Ishikawa (cell line): ENCODE data around the gene TOMM40L.

Experiments
- CEBPB ChIP-seq: IDR thresholded peaks from 2 replicates; pipeline ENCODE4 v1.6.1; 2012
- CREB1 ChIP-seq: IDR thresholded peaks from 2 replicates; pipeline ENCODE4 v1.6.1; 2012; ENCODE audit warnings: low read depth
- EGR1 ChIP-seq: IDR thresholded peaks from 2 replicates; pipeline ENCODE4 v1.6.1; 2012
- EP300 ChIP-seq: IDR thresholded peaks from 2 replicates; pipeline ENCODE4 v1.6.1; 2012; ENCODE audit warnings: borderline replicate concordance
- FOXM1 ChIP-seq: IDR thresholded peaks from 2 replicates; pipeline ENCODE4 v1.6.1; 2012; ENCODE audit warnings: low read depth, borderline replicate concordance
- NFIC ChIP-seq: IDR thresholded peaks from 2 replicates; pipeline ENCODE4 v1.6.1; 2012
- RAD21 ChIP-seq: IDR thresholded peaks from 2 replicates; pipeline ENCODE4 v1.6.1; 2012; ENCODE audit warnings: low read depth
- TAF1 ChIP-seq: IDR thresholded peaks from 2 replicates; pipeline ENCODE4 v1.6.1; 2012; ENCODE audit warnings: low read depth, mild to moderate bottlenecking
- TCF12 ChIP-seq: IDR thresholded peaks from 2 replicates; pipeline ENCODE4 v1.6.1; 2012; ENCODE audit warnings: low read depth
- TEAD4 ChIP-seq: IDR thresholded peaks from 2 replicates; pipeline ENCODE4 v1.6.1; 2012
- YY1 ChIP-seq: IDR thresholded peaks from 2 replicates; pipeline ENCODE4 v1.6.1; 2012; ENCODE audit warnings: low read depth
- ZBTB7A ChIP-seq: IDR thresholded peaks from 2 replicates; pipeline ENCODE4 v1.6.1; 2012; ENCODE audit warnings: low read depth
- TF ChIP-seq, protein P1 (sequence below): IDR thresholded peaks from 2 replicates; pipeline ENCODE4 v1.6.1; 2012
- TF ChIP-seq, protein P2 (sequence below): IDR thresholded peaks from 2 replicates; pipeline ENCODE4 v1.6.1; 2012; ENCODE audit warnings: low read depth, mild to moderate bottlenecking
- TF ChIP-seq, protein P3 (sequence below): IDR thresholded peaks from 2 replicates; pipeline ENCODE4 v1.6.1; 2012

Gene TOMM40L

DNA sequence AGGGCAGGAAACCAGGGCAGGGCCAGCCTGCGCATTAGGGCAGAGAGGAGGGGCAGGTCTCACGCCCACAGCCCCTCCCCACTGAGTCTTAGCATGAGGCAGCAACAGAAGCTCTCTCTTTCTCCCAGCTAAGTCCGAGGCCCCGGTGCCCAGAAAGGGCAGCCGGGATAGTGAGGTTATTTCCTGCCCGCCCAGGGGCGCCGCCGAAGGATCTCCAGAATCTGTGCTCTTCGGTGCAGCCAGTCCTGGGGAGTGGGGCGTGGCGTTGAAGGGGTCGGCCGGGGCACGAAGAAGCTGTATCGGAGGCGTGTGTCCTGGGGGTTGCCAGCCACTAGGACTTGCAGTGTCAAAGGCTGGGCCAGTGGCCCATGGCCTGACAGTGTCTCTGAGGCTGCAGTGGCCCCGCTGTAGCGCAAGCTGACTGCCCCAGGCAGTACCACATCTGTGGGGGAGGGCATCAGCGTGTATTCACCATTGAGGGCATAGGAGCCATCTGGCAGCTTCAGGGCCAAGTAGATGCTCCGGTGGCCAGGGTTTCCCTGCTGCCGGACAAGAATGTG is 34.8 kb upstream of the TOMM40L start:
- TF ChIP-seq CEBPB = no peak
- TF ChIP-seq TEAD4 = no peak
- no peak for TF ChIP-seq NFIC
- no peak for TF ChIP-seq FOXM1
- no peak for TF ChIP-seq ZBTB7A
- no peak for TF ChIP-seq EP300
- no peak for TF ChIP-seq RAD21
- TF ChIP-seq YY1 = no peak
- TF ChIP-seq, protein P1, sequence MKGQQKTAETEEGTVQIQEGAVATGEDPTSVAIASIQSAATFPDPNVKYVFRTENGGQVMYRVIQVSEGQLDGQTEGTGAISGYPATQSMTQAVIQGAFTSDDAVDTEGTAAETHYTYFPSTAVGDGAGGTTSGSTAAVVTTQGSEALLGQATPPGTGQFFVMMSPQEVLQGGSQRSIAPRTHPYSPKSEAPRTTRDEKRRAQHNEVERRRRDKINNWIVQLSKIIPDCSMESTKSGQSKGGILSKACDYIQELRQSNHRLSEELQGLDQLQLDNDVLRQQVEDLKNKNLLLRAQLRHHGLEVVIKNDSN = no peak
- TF ChIP-seq TCF12 = no peak
- TF ChIP-seq, protein P2, sequence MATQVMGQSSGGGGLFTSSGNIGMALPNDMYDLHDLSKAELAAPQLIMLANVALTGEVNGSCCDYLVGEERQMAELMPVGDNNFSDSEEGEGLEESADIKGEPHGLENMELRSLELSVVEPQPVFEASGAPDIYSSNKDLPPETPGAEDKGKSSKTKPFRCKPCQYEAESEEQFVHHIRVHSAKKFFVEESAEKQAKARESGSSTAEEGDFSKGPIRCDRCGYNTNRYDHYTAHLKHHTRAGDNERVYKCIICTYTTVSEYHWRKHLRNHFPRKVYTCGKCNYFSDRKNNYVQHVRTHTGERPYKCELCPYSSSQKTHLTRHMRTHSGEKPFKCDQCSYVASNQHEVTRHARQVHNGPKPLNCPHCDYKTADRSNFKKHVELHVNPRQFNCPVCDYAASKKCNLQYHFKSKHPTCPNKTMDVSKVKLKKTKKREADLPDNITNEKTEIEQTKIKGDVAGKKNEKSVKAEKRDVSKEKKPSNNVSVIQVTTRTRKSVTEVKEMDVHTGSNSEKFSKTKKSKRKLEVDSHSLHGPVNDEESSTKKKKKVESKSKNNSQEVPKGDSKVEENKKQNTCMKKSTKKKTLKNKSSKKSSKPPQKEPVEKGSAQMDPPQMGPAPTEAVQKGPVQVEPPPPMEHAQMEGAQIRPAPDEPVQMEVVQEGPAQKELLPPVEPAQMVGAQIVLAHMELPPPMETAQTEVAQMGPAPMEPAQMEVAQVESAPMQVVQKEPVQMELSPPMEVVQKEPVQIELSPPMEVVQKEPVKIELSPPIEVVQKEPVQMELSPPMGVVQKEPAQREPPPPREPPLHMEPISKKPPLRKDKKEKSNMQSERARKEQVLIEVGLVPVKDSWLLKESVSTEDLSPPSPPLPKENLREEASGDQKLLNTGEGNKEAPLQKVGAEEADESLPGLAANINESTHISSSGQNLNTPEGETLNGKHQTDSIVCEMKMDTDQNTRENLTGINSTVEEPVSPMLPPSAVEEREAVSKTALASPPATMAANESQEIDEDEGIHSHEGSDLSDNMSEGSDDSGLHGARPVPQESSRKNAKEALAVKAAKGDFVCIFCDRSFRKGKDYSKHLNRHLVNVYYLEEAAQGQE = no peak
- TF ChIP-seq, protein P3, sequence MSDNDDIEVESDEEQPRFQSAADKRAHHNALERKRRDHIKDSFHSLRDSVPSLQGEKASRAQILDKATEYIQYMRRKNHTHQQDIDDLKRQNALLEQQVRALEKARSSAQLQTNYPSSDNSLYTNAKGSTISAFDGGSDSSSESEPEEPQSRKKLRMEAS = no peak
- TF ChIP-seq TAF1 = no peak
- TF ChIP-seq CREB1 = no peak
- TF ChIP-seq EGR1 = no peak

DNA sequence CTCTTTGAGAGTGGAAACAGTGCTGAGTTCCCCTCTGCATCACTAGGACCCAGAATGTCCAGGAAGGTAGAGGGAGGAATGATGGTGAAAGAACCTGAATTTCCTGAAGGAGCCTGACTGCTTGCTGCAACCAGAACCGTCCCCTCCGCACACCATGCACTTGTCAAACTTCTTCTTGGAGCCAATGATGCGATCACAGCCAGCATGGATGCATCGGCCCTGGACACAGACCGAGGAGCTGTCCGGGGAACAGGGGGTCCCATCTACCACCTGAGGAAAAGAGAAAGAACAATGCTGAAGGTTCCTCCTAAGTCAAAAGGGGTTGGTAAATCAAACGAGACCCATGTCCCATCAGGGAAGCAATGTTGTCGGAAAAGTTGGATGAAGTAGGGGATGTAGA is 33.9 kb upstream of the TOMM40L start:
- no peak for TF ChIP-seq TAF1
- no peak for TF ChIP-seq YY1
- no peak for TF ChIP-seq RAD21
- TF ChIP-seq, protein P1 = no peak
- TF ChIP-seq, protein P2 = no peak
- no peak for TF ChIP-seq NFIC
- TF ChIP-seq, protein P3 = no peak
- TF ChIP-seq CREB1 = no peak
- TF ChIP-seq FOXM1 = no peak
- no peak for TF ChIP-seq EGR1
- no peak for TF ChIP-seq TCF12
- TF ChIP-seq ZBTB7A = no peak
- TF ChIP-seq TEAD4 = no peak
- TF ChIP-seq EP300 = no peak
- TF ChIP-seq CEBPB = no peak

- TF ChIP-seq EP300 (no peak), RAD21 (peak; percentile 72)
These were observed 33.1 kb upstream of the TOMM40L start for GRCh38 chr1:161192476-161193465.

DNA sequence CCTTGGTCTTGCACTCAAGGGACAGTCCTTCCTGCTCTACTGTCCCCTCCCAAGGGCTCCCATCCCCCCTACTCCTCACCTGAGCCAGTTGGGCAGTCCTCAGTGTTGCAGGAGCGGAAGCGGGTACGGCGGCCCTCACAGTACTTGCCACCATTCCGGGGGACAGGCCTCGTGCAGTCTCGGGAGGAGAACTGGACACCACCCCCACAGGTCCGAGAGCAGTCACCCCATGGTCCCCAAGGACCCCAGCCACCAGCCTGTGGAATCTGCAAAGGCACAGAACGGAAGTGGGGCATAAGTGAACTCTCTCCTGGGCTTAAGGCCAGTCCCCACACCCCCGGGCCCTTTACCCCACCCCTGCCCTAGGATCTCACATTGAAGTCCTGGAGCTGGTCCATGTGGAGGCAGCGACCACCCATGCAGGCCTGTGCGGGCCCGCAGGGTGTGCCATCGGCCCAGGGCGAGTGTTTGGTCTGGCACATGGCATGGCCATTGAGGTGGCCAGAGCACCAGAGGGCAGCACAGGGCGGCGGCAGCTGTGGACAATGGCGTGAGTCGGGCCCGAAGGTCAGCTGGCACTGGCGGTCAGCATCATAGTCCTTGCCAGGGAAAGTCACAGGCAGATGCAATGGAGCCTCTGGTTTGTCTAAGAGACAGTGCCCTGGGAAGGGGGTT is 32.2 kb upstream of the TOMM40L start:
- TF ChIP-seq, protein P1 = no peak
- TF ChIP-seq TCF12 = no peak
- no peak for TF ChIP-seq EP300
- no peak for TF ChIP-seq FOXM1
- TF ChIP-seq NFIC = no peak
- TF ChIP-seq, protein P3 = no peak
- TF ChIP-seq EGR1 = no peak
- no peak for TF ChIP-seq CEBPB
- no peak for TF ChIP-seq ZBTB7A
- TF ChIP-seq YY1 = no peak
- TF ChIP-seq TAF1 = no peak
